ENCODE results near the gene SART3.
"Not testable (repeated sequence)": the region's sequence is repeated elsewhere in the genome, so short reads cannot be mapped to it uniquely, and the experiment has no call there.

The SART3 gene

GRCh38 chr12:108581311-108582227 lies 20.6 kb upstream of the SART3 start:
- Mint-ChIP-seq H3K9me3 (peaks cover 9% of the 10 kb centered on the region), H3K4me1 (peaks cover 20% of the 10 kb centered on the region), H3K4me3 (no peak overlapping the region), H3K36me3 (peaks cover 2% of the 10 kb centered on the region), H3K27me3 (peaks cover 3% of the 10 kb centered on the region), H3K27ac (no peak overlapping the region)
- DNase-seq (ENCODE audit: low spot score in 2 of 2) (no peak), ATAC-seq (ENCODE audit: low read depth) (no peak)

DNA sequence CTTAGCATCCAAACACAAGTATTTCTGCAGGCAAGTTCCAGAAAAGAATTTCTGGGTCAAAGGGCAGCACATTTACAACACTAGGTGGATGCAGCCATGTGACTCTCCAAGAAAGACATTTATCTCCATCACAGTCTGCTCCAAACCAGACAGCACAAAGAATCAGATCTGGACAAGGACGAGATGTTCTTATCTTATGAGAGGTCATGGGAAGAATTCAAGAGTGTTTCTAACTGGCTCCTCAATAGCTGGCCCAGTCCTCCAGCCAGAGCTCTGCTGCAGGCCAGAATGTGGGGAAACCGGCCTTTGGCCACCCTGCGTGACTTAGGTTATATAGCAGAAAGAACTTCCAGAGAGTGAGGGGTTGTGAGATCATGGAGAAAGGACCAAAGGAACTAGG lies 19.6 kb upstream of the SART3 start:
- DNase-seq (ENCODE audit: low spot score in 2 of 2): no peak
- Mint-ChIP-seq H3K9me3 (peaks cover 9% of the 10 kb centered on the region), H3K4me1 (peaks cover 22% of the 10 kb centered on the region), H3K4me3 (no peak overlapping the region), H3K27me3 (peaks cover 3% of the 10 kb centered on the region), H3K36me3 (peaks cover 2% of the 10 kb centered on the region), H3K27ac (no peak overlapping the region)
- no peak for ATAC-seq (ENCODE audit: low read depth)

- no peaks in the 10 kb centered on the region for H3K27me3 Mint-ChIP-seq
- DNase-seq (ENCODE audit: low spot score in 2 of 2) (no peak), ATAC-seq (ENCODE audit: low read depth) (no peak)
- peaks cover 30% of the 10 kb centered on the region for H3K4me1 Mint-ChIP-seq
- peaks cover 2% of the 10 kb centered on the region for H3K36me3 Mint-ChIP-seq
- H3K9me3 Mint-ChIP-seq: peaks cover 9% of the 10 kb centered on the region
- no peak overlapping the region for H3K4me3 Mint-ChIP-seq
- H3K27ac Mint-ChIP-seq: peak overlapping the region; percentile 9
These were observed 17.8 kb upstream of the SART3 start for GRCh38 chr12:108578813-108579212.

DNA sequence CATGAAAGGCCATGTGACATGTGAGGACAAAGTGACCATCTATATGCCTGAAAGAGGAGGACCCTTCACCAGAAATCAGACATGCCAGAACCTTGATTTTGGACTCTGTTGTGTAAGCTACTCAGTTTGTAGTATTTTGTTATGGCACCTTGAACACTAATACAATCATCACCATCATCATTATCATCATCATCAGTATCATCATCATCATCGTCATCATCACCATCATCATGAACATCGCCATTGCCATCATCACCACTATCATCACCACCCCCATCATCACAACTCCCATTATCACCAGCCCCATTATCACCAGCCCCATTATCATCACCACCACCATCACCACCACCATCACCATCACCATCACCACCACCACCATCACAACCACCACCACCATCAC lies 17.3 kb upstream of the SART3 start:
- no peak for ATAC-seq (ENCODE audit: low read depth)
- peaks cover 9% of the 10 kb centered on the region for H3K9me3 Mint-ChIP-seq
- no peak overlapping the region for H3K27ac Mint-ChIP-seq
- H3K4me3 Mint-ChIP-seq: no peak overlapping the region
- peaks cover 30% of the 10 kb centered on the region for H3K4me1 Mint-ChIP-seq
- DNase-seq (ENCODE audit: low spot score in 2 of 2): no peak
- H3K36me3 Mint-ChIP-seq: peaks cover 2% of the 10 kb centered on the region
- H3K27me3 Mint-ChIP-seq: no peaks in the 10 kb centered on the region

- Mint-ChIP-seq H3K9me3 (peaks cover 9% of the 10 kb centered on the region), H3K27ac (no peak overlapping the region), H3K4me3 (no peak overlapping the region), H3K4me1 (peaks cover 35% of the 10 kb centered on the region), H3K36me3 (peaks cover 2% of the 10 kb centered on the region), H3K27me3 (no peaks in the 10 kb centered on the region)
- DNase-seq (ENCODE audit: low spot score in 2 of 2): no peak
- ATAC-seq (ENCODE audit: low read depth): no peak
These were observed 16.5 kb upstream of the SART3 start for GRCh38 chr12:108577458-108577857.

DNA sequence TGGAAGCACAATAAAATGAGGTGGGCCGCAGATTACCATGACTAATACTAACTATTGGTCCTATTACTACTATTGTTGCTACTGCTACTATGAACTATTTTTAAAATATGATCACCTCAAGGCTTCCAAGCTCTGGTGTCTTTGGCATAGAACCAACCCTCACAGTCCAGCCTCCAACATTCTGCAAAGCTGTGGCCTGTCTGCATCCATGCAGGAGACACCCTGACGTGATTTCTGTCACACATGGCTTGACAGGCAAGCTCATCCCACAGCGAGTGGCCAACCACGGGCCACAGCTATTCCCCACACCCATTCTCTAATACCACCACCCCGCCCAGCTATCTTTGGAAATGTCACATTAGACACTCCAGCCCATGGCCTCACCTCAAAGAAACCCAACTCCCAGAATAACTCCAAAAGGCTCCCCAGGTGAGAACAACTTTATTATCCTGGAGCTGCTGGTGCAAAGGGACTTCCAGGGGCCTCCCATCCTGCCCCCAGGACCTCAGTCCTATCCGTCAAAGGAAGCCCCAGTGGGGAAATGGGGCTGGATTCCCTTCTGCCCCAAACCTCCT lies 15.8 kb upstream of the SART3 start:
- no peaks in the 10 kb centered on the region for H3K27me3 Mint-ChIP-seq
- peaks cover 2% of the 10 kb centered on the region for H3K36me3 Mint-ChIP-seq
- no peak for ATAC-seq (ENCODE audit: low read depth)
- no peak overlapping the region for H3K27ac Mint-ChIP-seq
- H3K9me3 Mint-ChIP-seq: peaks cover 9% of the 10 kb centered on the region
- DNase-seq (ENCODE audit: low spot score in 2 of 2): no peak
- no peak overlapping the region for H3K4me3 Mint-ChIP-seq
- H3K4me1 Mint-ChIP-seq: peaks cover 42% of the 10 kb centered on the region

GRCh38 chr12:108575199-108575912 lies 14.4 kb upstream of the SART3 start:
- ATAC-seq (ENCODE audit: low read depth): no peak
- Mint-ChIP-seq H3K4me1 (peaks cover 55% of the 10 kb centered on the region), H3K9me3 (peaks cover 9% of the 10 kb centered on the region), H3K36me3 (peaks cover 2% of the 10 kb centered on the region), H3K27ac (no peak overlapping the region), H3K27me3 (no peaks in the 10 kb centered on the region), H3K4me3 (no peak overlapping the region)
- DNase-seq (ENCODE audit: low spot score in 2 of 2): no peak

DNA sequence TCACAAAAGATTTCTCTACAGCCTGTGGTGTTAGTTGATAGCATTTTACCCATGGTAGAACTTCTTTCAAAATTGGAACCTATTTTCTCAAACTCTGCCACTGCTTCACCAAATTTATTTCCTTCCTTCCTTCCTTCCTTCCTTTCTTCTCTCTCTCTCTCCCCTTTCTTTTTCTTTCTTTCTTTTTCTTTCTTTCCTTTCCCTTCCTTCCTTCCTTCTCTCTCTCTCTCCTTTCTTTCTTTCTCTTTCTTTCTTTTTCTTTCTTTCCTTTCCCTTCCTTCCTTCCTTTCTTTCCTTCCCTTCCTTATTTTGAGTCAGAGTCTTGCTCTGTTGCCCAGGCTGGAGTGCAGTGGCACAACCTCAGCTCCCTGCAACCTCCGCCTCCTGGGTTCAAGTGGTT lies 13.3 kb upstream of the SART3 start:
- ATAC-seq (ENCODE audit: low read depth); H3K27me3 Mint-ChIP-seq; H3K36me3 Mint-ChIP-seq; DNase-seq (ENCODE audit: low spot score in 2 of 2); H3K9me3 Mint-ChIP-seq: not testable (repeated sequence)
- Mint-ChIP-seq H3K4me3 (peak overlapping the region; percentile 35), H3K27ac (peak overlapping the region; percentile 87), H3K4me1 (peaks cover 57% of the 10 kb centered on the region)

- Mint-ChIP-seq H3K4me1 (peaks cover 57% of the 10 kb centered on the region), H3K36me3 (peaks cover 8% of the 10 kb centered on the region), H3K27me3 (no peaks in the 10 kb centered on the region), H3K27ac (peak overlapping the region; percentile 96), H3K9me3 (peaks cover 1% of the 10 kb centered on the region), H3K4me3 (peak overlapping the region; percentile 6)
- ATAC-seq (ENCODE audit: low read depth): no peak
- no peak for DNase-seq (ENCODE audit: low spot score in 2 of 2)
These were observed 12.3 kb upstream of the SART3 start for GRCh38 chr12:108573317-108573716.

- peak in 1 of 2 donors; percentile 32 for DNase-seq (ENCODE audit: low spot score in 2 of 2)
- H3K9me3 Mint-ChIP-seq: no peaks in the 10 kb centered on the region
- no peaks in the 10 kb centered on the region for H3K27me3 Mint-ChIP-seq
- peak overlapping the region; percentile 6 for H3K4me3 Mint-ChIP-seq
- peak; percentile 47 for ATAC-seq (ENCODE audit: low read depth)
- peaks cover 14% of the 10 kb centered on the region for H3K36me3 Mint-ChIP-seq
- peaks cover 63% of the 10 kb centered on the region for H3K4me1 Mint-ChIP-seq
- H3K27ac Mint-ChIP-seq: peak overlapping the region; percentile 96
These were observed 11.3 kb upstream of the SART3 start for GRCh38 chr12:108572166-108572790.

DNA sequence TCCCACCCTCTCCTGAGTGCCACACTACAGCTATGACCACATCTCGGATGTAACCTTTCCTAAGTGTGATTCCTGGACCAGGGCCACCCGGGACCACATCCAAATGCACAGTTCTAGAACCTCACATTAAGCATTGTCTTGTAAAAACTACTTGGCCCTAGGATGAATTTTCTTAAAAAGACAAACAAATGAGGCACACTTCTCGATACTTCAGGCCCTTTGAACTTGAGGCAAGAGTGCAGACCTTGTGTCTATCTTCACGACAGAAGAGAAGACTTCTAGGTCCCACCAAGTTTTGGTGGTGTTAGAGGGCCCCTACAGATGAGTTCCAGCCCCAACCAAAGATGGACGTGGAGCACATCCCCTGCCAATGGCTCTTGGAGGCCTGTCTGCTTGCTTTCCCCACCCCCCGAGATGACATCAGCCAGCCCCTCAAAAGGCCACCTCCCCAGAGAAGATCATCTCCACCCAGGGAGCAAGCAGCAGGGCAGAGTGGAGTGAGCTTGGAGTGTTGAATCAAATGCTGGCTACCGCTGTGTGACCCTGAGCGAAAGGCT lies 10.7 kb upstream of the SART3 start:
- DNase-seq (ENCODE audit: low spot score in 2 of 2) (no peak), ATAC-seq (ENCODE audit: low read depth) (no peak)
- Mint-ChIP-seq H3K27me3 (no peaks in the 10 kb centered on the region), H3K4me3 (no peak overlapping the region), H3K36me3 (peaks cover 19% of the 10 kb centered on the region), H3K4me1 (peaks cover 63% of the 10 kb centered on the region), H3K9me3 (no peaks in the 10 kb centered on the region), H3K27ac (peak overlapping the region; percentile 96)

DNA sequence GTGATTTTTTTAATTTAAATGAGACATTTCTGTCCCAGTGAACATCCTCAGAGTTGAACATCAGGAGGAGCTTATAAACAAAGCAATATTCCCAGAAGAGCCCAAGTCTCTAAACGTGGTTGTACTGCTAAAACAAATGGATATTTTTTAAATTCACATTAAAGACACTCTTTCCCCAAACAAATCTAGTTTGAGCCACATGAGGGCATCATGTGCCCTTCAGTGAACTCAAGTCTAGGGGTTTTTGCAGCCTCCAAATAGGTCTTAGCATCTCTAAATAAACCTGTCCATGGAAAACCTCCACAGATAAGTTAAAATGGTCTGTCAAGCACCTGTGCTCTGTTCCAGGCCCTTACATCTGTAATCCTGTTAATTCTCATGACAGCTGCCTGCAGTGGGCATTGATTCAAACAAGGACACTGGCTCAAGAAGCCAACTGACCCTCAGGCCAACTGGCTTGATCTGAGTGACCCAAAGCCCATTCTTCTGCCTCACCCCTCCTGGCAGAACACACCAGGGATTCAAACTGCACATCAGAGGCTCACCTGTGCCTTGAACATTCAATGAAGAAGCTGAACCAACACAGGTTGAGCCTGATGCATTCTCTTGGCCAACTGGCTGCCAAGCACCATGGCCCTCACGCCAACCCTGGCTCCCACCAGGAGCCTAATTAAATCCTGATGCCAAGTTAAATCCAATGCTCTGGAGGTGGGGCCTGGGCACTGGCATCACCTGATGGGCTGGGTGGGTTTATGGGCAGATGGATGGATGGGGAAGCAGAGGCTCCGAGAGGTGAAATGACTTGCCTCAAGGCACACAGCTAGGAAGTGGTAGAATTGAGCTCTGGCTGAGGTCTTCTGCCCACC lies 10.0 kb upstream of the SART3 start:
- Mint-ChIP-seq H3K27ac (peak overlapping the region; percentile 96), H3K9me3 (no peaks in the 10 kb centered on the region), H3K4me1 (peaks cover 64% of the 10 kb centered on the region), H3K4me3 (no peak overlapping the region), H3K36me3 (peaks cover 19% of the 10 kb centered on the region), H3K27me3 (no peaks in the 10 kb centered on the region)
- DNase-seq (ENCODE audit: low spot score in 2 of 2): no peak
- no peak for ATAC-seq (ENCODE audit: low read depth)

All from memory B cell (primary cell).